Endothelial cell of umbilical vein (primary cell): ENCODE data around the gene IL3. TPM values are rescaled to one million over a fixed set of nuclear protein-coding genes. Genes with fewer than 3 reads are reported as not detected.

Source experiments
- BruUV-seq: library from RNA; stranded (reverse); fragments of 400-500 nt; replicated peaks from 2 replicates; lab custom pipeline; 2021; lab: Mats Ljungman, UMichigan
- CTCF ChIA-PET: fragments of 300-600, 350-600 bp; sonication (Branson Sonifier 250); formaldehyde crosslinking; loops from one replicate; lab custom pipeline; 2021; ENCODE audit warnings: antibody characterized with exemption, inconsistent platforms; lab: Charles Lee
- POLR2A ChIA-PET: fragments of 300-600, 350-600 bp; sonication (Branson Sonifier 250); formaldehyde crosslinking; loops from one replicate; lab custom pipeline; 2021; ENCODE audit warnings: antibody characterized with exemption, inconsistent platforms; lab: Charles Lee
- DNase-seq: peaks from one replicate; pipeline ENCODE4 v3.0.0-alpha.2; 2011; ENCODE audit warnings: low read depth, low spot score
- FAIRE-seq: peaks from 2 replicates; lab custom pipeline; 2011; peaks lifted over from hg19 to GRCh38; lab: Jason Lieb, UNC
- H2AFZ ChIP-seq: 2 replicates; pipeline ENCODE4 v1.6.0; 2012; ENCODE audit warnings: low read depth, low read length, control low read depth, inconsistent platforms
- H3K27ac ChIP-seq: 2 replicates; pipeline ENCODE4 v1.5.1; 2011; ENCODE audit warnings: low read depth, mild to moderate bottlenecking, control low read depth, low read length, moderate library complexity; ENCODE audit not compliant: insufficient read depth
- H3K27me3 ChIP-seq, 2 experiments: 2 replicates each; pipeline versions ENCODE4 v1.6.0 to v1.6.1; 2011; ENCODE audit warnings: low read length in 2 of 2, mixed read lengths in 1 of 2; ENCODE audit not compliant: control insufficient read depth in 2 of 2, insufficient read depth in 2 of 2
- H3K36me3 ChIP-seq, 2 experiments: 2 replicates in 1 of 2; 3 replicates in 1 of 2; pipeline ENCODE4 v1.5.1; 2011; ENCODE audit warnings: low read length in 2 of 2, mild to moderate bottlenecking in 1 of 2, moderate library complexity in 1 of 2; ENCODE audit not compliant: control insufficient read depth in 2 of 2, insufficient read depth in 2 of 2; ENCODE audit errors: extremely low read depth in 1 of 2
- H3K4me1 ChIP-seq: 3 replicates; pipeline ENCODE4 v1.5.1; 2011; ENCODE audit warnings: mild to moderate bottlenecking, low read length; ENCODE audit not compliant: control insufficient read depth, insufficient read depth; ENCODE audit errors: extremely low read depth
- H3K4me2 ChIP-seq: 2 replicates; pipeline ENCODE4 v1.6.1; 2011; ENCODE audit warnings: low read length, control low read depth, mixed read lengths; ENCODE audit not compliant: insufficient read depth
- H3K4me3 ChIP-seq, 3 experiments: fragments of 200-600 bp in 1 of 3; sonication (generic), shearing (Covaris generic) in 1 of 3; replicated peaks in 1 of 3; 2 replicates each; pipeline ENCODE4 v1.5.1; 2011 to 2016; ENCODE audit warnings: control low read depth in 3 of 3, low read length in 3 of 3, mild to moderate bottlenecking in 2 of 3, inconsistent platforms in 1 of 3, low read depth in 1 of 3, moderate library complexity in 1 of 3; ENCODE audit not compliant: insufficient read depth in 1 of 3
- H3K79me2 ChIP-seq: 2 replicates; pipeline ENCODE4 v1.6.0; 2012; ENCODE audit warnings: low read length, inconsistent platforms; ENCODE audit not compliant: control insufficient read depth, insufficient read depth
- H3K9ac ChIP-seq: replicated peaks from 2 replicates; pipeline ENCODE3; 2011; ENCODE audit warnings: low read length, control low read depth; ENCODE audit not compliant: insufficient read depth; ENCODE audit errors: extremely low read depth
- H3K9me1 ChIP-seq: replicated peaks from 3 replicates; pipeline ENCODE4 v1.6.0; 2011; ENCODE audit warnings: mild to moderate bottlenecking, low read length; ENCODE audit not compliant: control insufficient read depth, insufficient read depth; ENCODE audit errors: extremely low read depth
- H3K9me3 ChIP-seq: replicated peaks from 2 replicates; pipeline ENCODE4 v1.5.1; 2012; ENCODE audit warnings: low read length, inconsistent platforms; ENCODE audit not compliant: control insufficient read depth, insufficient read depth
- H4K20me1 ChIP-seq: replicated peaks from 2 replicates; pipeline ENCODE3; 2011; ENCODE audit warnings: mild to moderate bottlenecking, low read length; ENCODE audit not compliant: control insufficient read depth, insufficient read depth; ENCODE audit errors: extremely low read depth
- EZH2 ChIP-seq: IDR thresholded peaks from 2 replicates; pipeline ENCODE4 v1.6.1; 2012; ENCODE audit warnings: borderline replicate concordance, low read depth, mild to moderate bottlenecking, moderate library complexity, low read length, inconsistent platforms; ENCODE audit not compliant: severe bottlenecking
- FOS ChIP-seq: IDR thresholded peaks from 2 replicates; pipeline ENCODE4 v1.6.1; 2011; ENCODE audit warnings: mild to moderate bottlenecking, low read length, moderate library complexity, borderline replicate concordance; ENCODE audit not compliant: insufficient read depth
- GATA2 ChIP-seq: IDR thresholded peaks from 2 replicates; pipeline ENCODE4 v1.7.0; 2011; ENCODE audit warnings: low read depth, mild to moderate bottlenecking, moderate library complexity, mixed read lengths, low read length; ENCODE audit not compliant: insufficient read length, insufficient read depth
- JUN ChIP-seq: IDR thresholded peaks from 2 replicates; pipeline ENCODE4 v1.6.1; 2011; ENCODE audit warnings: borderline replicate concordance, low read depth; ENCODE audit not compliant: insufficient read length, insufficient read depth
- MYC ChIP-seq: IDR thresholded peaks from one replicate; pipeline ENCODE4 v1.6.1; 2011; ENCODE audit warnings: mild to moderate bottlenecking, low read depth, low read length
- POLR2A ChIP-seq: IDR thresholded peaks from 2 replicates; pipeline ENCODE4 v1.6.1; 2012; ENCODE audit warnings: low read depth, mild to moderate bottlenecking, control low read depth, low read length
- POLR2AphosphoS5 ChIP-seq: IDR thresholded peaks from 2 replicates; pipeline ENCODE4 v1.6.1; 2012; ENCODE audit warnings: low read depth, mild to moderate bottlenecking, control low read depth, low read length, moderate library complexity; ENCODE audit not compliant: insufficient read depth
- dilution Hi-C: fragments of 300-500 bp; cut with MboI; formaldehyde crosslinking; loops from one replicate; pipeline ENCODE4 v1.15.0; 2019; ENCODE audit warnings: low sequenced_read_pairs; ENCODE audit not compliant: extremely low pct_ligation_motif_present
- intact Hi-C: fragments of 100-400 bp; cut with micrococcal nuclease; formaldehyde crosslinking; loops from one replicate; pipeline ENCODE4 v1.10.0; 2022
- polyA plus RNA-seq, 4 experiments: library from polyadenylated mRNA; depleted of rRNA in 3 of 4; stranded (reverse) in 3 of 4; unstranded in 1 of 4; fragments of >200 nt; gene quantifications; 2 replicates each; pipeline versions ENCODE4 v1.2.1 to v1.2.3, GENCODE V29; 2011 to 2012; ENCODE audit warnings: missing spikeins in 1 of 4
- total RNA-seq: library from RNA; stranded (reverse); gene quantifications from 2 replicates; pipeline ENCODE4 v1.2.3, GENCODE V29; 2021
- TF ChIP-seq, protein P1 (sequence below): IDR thresholded peaks from 2 replicates; pipeline ENCODE4 v1.6.1; 2011; ENCODE audit not compliant: insufficient read depth, insufficient read length
- TF ChIP-seq, protein P2 (sequence below), 2 donors: IDR thresholded peaks; 1 replicate in 1 of 2; 2 replicates in 1 of 2; pipeline ENCODE4 v1.5.1; 2011; ENCODE audit warnings: low read length in 2 of 2, mild to moderate bottlenecking in 2 of 2, moderate library complexity in 2 of 2, control low read depth in 1 of 2, inconsistent platforms in 1 of 2, low read depth in 1 of 2; ENCODE audit not compliant: insufficient read depth in 1 of 2; ENCODE audit errors: extremely low read depth in 1 of 2

Gene IL3
- total and polyA plus RNA-seq, 2 donors (not counting 3 experiments of a cell fraction or from before 2014, with no cell fraction given), result not detected

DNA sequence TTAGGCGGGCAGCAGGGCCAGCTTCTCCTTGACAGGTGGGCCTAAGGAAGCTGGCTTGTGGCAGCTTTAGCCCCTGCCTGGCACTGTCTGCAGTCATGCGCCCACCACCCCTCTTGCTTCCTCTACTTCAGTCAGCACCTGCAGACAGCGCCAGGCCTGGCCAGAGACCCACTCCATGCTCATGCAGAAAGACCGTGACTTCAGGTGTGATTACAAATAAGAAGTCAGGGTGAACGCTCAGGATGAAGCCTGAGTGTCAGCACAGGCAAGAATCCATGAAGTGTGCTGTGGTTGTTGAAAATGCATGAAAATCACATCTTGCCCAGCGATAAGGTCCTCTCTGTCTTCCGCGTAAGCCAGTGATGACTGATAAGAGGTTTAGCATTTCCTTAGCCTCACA lies 16.5 kb downstream of the IL3 start:
- no peaks in the 10 kb centered on the region for H3K9me3 ChIP-seq
- no peaks in the 10 kb centered on the region for H3K27me3 ChIP-seq
- FAIRE-seq (no peak), DNase-seq (no peak)
- H3K36me3 ChIP-seq, result no peaks in the 10 kb centered on the region
- no peaks in the 10 kb centered on the region for H3K9me1 ChIP-seq
- BruUV-seq, result no TSS peak
- H4K20me1 ChIP-seq, result no peaks in the 10 kb centered on the region
- dilution Hi-C loops, result no loop called here
- TF ChIP-seq MYC (no peak), POLR2A (no peak), JUN (no peak), POLR2AphosphoS5 (no peak)
- TF ChIP-seq, protein P1, sequence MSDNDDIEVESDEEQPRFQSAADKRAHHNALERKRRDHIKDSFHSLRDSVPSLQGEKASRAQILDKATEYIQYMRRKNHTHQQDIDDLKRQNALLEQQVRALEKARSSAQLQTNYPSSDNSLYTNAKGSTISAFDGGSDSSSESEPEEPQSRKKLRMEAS, result no peak
- TF ChIP-seq, protein P2, sequence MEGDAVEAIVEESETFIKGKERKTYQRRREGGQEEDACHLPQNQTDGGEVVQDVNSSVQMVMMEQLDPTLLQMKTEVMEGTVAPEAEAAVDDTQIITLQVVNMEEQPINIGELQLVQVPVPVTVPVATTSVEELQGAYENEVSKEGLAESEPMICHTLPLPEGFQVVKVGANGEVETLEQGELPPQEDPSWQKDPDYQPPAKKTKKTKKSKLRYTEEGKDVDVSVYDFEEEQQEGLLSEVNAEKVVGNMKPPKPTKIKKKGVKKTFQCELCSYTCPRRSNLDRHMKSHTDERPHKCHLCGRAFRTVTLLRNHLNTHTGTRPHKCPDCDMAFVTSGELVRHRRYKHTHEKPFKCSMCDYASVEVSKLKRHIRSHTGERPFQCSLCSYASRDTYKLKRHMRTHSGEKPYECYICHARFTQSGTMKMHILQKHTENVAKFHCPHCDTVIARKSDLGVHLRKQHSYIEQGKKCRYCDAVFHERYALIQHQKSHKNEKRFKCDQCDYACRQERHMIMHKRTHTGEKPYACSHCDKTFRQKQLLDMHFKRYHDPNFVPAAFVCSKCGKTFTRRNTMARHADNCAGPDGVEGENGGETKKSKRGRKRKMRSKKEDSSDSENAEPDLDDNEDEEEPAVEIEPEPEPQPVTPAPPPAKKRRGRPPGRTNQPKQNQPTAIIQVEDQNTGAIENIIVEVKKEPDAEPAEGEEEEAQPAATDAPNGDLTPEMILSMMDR (IDR thresholded peaks at IDR 0.05; ENCODE audit: extremely low read depth in 1 of 2, insufficient read depth in 1 of 2, low read depth in 1 of 2, low read length in 2 of 2), result no peak
- H3K4me1 ChIP-seq, result peaks cover 13% of the 10 kb centered on the region
- intact Hi-C loops, result no loop called here
- H3K27ac ChIP-seq, result no peak overlapping the region
- no peaks in the 10 kb centered on the region for H3K79me2 ChIP-seq
- H3K9ac ChIP-seq, result no peak overlapping the region
- ChIA-PET POLR2A (no interaction called here), CTCF (no interaction called here)
- H3K4me3 ChIP-seq, result no peak overlapping the region
- H3K4me2 ChIP-seq, result no peak overlapping the region
- no peak overlapping the region for H2AFZ ChIP-seq

DNA sequence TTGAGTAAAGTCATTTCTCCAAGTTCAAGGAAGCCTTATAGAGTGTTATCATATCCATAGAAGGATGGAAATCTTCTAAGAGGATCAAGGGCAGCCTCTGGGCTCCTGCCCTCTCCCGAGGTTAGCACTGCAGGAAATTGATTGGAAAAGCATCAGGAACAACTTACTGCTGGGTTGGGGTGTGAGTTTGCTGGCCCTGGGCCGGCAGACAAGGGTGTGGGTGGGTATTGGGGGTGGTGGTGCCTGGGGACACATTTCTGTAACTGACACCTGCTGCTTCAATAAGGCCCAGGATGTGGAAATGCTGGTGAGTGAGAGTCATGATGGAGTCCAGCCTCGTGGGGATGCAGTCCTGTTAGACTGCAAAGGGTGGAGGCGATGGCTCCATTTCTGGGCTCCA lies 18.6 kb downstream of the IL3 start:
- dilution Hi-C loops, result no loop called here
- H3K4me2 ChIP-seq, result no peak overlapping the region
- H3K27ac ChIP-seq, result no peak overlapping the region
- FAIRE-seq (no peak), DNase-seq (no peak)
- H3K79me2 ChIP-seq, result no peaks in the 10 kb centered on the region
- no peak overlapping the region for H3K9ac ChIP-seq
- no peaks in the 10 kb centered on the region for H3K9me1 ChIP-seq
- no peaks in the 10 kb centered on the region for H4K20me1 ChIP-seq
- BruUV-seq, result no TSS peak
- no peaks in the 10 kb centered on the region for H3K36me3 ChIP-seq
- POLR2A ChIA-PET, result no interaction called here
- no peaks in the 10 kb centered on the region for H3K9me3 ChIP-seq
- intact Hi-C loops, result no loop called here
- TF ChIP-seq GATA2 (no peak), MYC (no peak), POLR2AphosphoS5 (no peak), POLR2A (no peak), JUN (no peak), FOS (no peak), EZH2 (no peak)
- TF ChIP-seq, protein P1, result no peak
- TF ChIP-seq, protein P2 (IDR thresholded peaks at IDR 0.05; ENCODE audit: extremely low read depth in 1 of 2, insufficient read depth in 1 of 2, low read depth in 1 of 2, low read length in 2 of 2), result no peak
- CTCF ChIA-PET, result no interaction called here
- no peak overlapping the region for H3K4me3 ChIP-seq
- no peak overlapping the region for H2AFZ ChIP-seq
- peaks cover 2% of the 10 kb centered on the region for H3K4me1 ChIP-seq
- H3K27me3 ChIP-seq, result no peaks in the 10 kb centered on the region
